OCI-LY7 (cell line): ENCODE measurements around the gene SLC4A3. TPM values are rescaled to one million over a fixed set of nuclear protein-coding genes. Genes with fewer than 3 reads are reported as not detected.

Experiments
- BruUV-seq: library from RNA; stranded (reverse); fragments of 400-500 nt; replicated peaks from 2 replicates; lab custom pipeline; 2021; lab: Mats Ljungman, UMichigan
- CTCF ChIA-PET: fragments of 300-600 bp; sonication (Branson Sonifier 250); formaldehyde crosslinking; loops from one replicate; lab custom pipeline; 2022; ENCODE audit warnings: antibody characterized with exemption; ENCODE audit not compliant: unreplicated experiment; lab: Charles Lee
- POLR2A ChIA-PET: fragments of 300-600 bp; sonication (Branson Sonifier 250); formaldehyde crosslinking; loops from one replicate; lab custom pipeline; 2022; ENCODE audit warnings: antibody characterized with exemption; lab: Charles Lee
- DNase-seq: peaks from one replicate; pipeline ENCODE4 v3.0.0-alpha.2; 2015; ENCODE audit warnings: low spot score
- H2AFZ ChIP-seq: fragments of 200-600 bp; sonication (generic), shearing (Covaris generic); 2 replicates; pipeline ENCODE4 v1.6.1; 2014; ENCODE audit warnings: mild to moderate bottlenecking, antibody characterized with exemption, low read length, moderate library complexity
- H3K27ac ChIP-seq: fragments of 200-600 bp; sonication (generic); 2 replicates; pipeline ENCODE4 v1.5.1; 2014; ENCODE audit warnings: mixed run types, low read depth, mild to moderate bottlenecking, moderate library complexity, low read length, inconsistent platforms; ENCODE audit not compliant: poor library complexity, severe bottlenecking
- H3K36me3 ChIP-seq: fragments of 200-600 bp; sonication (generic); 2 replicates; pipeline ENCODE4 v1.6.1; 2014; ENCODE audit warnings: mild to moderate bottlenecking, antibody characterized with exemption, low read length, moderate library complexity, mixed read lengths; ENCODE audit not compliant: insufficient read depth
- H3K4me1 ChIP-seq: fragments of 200-600 bp; sonication (generic); 2 replicates; pipeline ENCODE4 v1.5.1; 2014; ENCODE audit warnings: mild to moderate bottlenecking, low read length; ENCODE audit not compliant: insufficient read depth, poor library complexity, severe bottlenecking
- H3K4me2 ChIP-seq: fragments of 200-600 bp; sonication (generic); 2 replicates; pipeline ENCODE4 v1.6.1; 2014; ENCODE audit warnings: mild to moderate bottlenecking, low read length
- H3K4me3 ChIP-seq: fragments of 200-600 bp; sonication (generic); 2 replicates; pipeline ENCODE4 v1.5.1; 2014; ENCODE audit warnings: mild to moderate bottlenecking, low read depth, low read length; ENCODE audit not compliant: poor library complexity, severe bottlenecking
- H3K79me2 ChIP-seq: fragments of 200-600 bp; sonication (generic); 2 replicates; pipeline ENCODE4 v1.6.1; 2016; ENCODE audit warnings: low read depth, mild to moderate bottlenecking, low read length, moderate library complexity, mixed read lengths; ENCODE audit not compliant: insufficient read depth
- H3K9me2 ChIP-seq: fragments of 200-600 bp; sonication (generic); 2 replicates; pipeline ENCODE4 v1.6.1; 2016; ENCODE audit warnings: mild to moderate bottlenecking, low read length, mixed read lengths; ENCODE audit not compliant: insufficient read depth
- H3K9me3 ChIP-seq: fragments of 200-600 bp; sonication (generic); 2 replicates; pipeline ENCODE4 v1.6.1; 2014; ENCODE audit warnings: mild to moderate bottlenecking, mixed run types, low read length, mixed read lengths
- H4K20me1 ChIP-seq: fragments of 200-600 bp; sonication (generic); 2 replicates; pipeline ENCODE4 v1.6.1; 2014; ENCODE audit warnings: mild to moderate bottlenecking, antibody characterized with exemption, low read length, moderate library complexity, mixed read lengths; ENCODE audit not compliant: insufficient read depth
- EZH2phosphoT487 ChIP-seq: fragments of 200-600 bp; sonication (generic); IDR thresholded peaks from 2 replicates; pipeline ENCODE4 v1.6.1; 2018; ENCODE audit warnings: low read depth, borderline replicate concordance, mild to moderate bottlenecking, mixed run types, antibody characterized with exemption, low read length, moderate library complexity, mixed read lengths
- intact Hi-C: fragments of 100-400 bp; cut with micrococcal nuclease; formaldehyde crosslinking; loops from one replicate; pipeline ENCODE4 v1.10.0; 2022; ENCODE audit not compliant: unreplicated experiment
- total RNA-seq, 2 experiments: library from RNA; depleted of rRNA in 1 of 2; stranded (reverse); fragments of >200 nt in 1 of 2; shearing (Covaris generic) in 1 of 2; gene quantifications; 2 replicates each; pipeline ENCODE4 v1.2.3, GENCODE V29; 2014 to 2022
- TF ChIP-seq, protein P1 (sequence below): fragments of 200-600 bp; sonication (generic); conservative IDR thresholded peaks from 2 replicates; pipeline ENCODE4 v1.5.1; 2014; ENCODE audit warnings: mild to moderate bottlenecking, antibody characterized with exemption, low read length, moderate library complexity, mixed read lengths

The SLC4A3 gene
- total RNA-seq, 2 experiments from 2014 or later: not detected

DNA sequence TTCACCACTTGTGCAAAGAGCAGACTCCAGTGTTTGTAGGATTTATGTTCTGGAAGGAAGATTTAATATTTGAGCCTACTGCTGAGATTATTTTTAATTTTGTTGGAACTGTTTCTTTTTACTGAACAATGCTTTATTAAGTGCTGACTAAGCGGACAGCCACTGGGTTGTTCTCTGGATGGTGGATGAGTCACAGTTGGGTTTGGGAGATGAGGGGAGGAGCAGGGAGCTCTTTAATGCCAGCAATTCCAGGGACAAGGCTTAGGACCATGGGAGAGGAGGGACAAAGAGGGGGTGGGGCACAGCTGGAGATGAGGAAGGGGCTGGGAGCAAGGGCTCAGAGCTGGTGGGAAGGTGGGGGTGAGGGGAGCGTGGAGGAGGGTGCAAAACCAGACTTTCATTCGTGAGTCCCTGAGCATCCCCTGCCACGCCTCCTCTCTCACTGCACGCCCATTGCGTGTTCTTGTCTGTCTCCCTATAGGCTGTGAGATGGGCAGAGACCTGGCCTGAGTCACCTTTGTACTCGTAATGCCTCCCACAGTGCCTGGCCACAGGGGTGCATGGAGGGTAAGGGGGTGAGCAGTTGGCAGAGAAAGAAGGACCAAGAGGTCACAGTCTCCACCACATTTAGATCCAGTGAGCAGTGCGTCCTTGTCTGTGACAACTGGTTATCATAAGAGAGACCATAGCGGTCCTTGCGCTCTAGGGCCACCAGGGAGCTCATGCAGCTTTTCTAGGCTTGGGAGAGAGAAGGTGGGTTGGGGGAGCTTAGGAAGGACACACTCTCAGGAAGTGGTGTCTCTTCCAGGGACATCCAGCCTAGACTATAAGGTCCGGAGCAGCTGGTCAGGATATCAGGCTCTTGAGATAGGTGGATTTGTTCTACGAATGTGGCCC, 18.4 kb downstream of the SLC4A3 start:
- Histone ChIP-seq H3K4me3 (no peak overlapping the region), H3K27ac (no peak overlapping the region), H3K9me2 (no peaks in the 10 kb centered on the region), H3K4me2 (no peak overlapping the region), H3K36me3 (no peaks in the 10 kb centered on the region), H3K9me3 (no peaks in the 10 kb centered on the region), H2AFZ (no peak overlapping the region), H3K4me1 (peaks cover 6% of the 10 kb centered on the region), H3K79me2 (no peaks in the 10 kb centered on the region), H4K20me1 (no peaks in the 10 kb centered on the region)
- no peak for TF ChIP-seq EZH2phosphoT487
- TF ChIP-seq, protein P1, sequence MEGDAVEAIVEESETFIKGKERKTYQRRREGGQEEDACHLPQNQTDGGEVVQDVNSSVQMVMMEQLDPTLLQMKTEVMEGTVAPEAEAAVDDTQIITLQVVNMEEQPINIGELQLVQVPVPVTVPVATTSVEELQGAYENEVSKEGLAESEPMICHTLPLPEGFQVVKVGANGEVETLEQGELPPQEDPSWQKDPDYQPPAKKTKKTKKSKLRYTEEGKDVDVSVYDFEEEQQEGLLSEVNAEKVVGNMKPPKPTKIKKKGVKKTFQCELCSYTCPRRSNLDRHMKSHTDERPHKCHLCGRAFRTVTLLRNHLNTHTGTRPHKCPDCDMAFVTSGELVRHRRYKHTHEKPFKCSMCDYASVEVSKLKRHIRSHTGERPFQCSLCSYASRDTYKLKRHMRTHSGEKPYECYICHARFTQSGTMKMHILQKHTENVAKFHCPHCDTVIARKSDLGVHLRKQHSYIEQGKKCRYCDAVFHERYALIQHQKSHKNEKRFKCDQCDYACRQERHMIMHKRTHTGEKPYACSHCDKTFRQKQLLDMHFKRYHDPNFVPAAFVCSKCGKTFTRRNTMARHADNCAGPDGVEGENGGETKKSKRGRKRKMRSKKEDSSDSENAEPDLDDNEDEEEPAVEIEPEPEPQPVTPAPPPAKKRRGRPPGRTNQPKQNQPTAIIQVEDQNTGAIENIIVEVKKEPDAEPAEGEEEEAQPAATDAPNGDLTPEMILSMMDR: no peak
- DNase-seq: no peak
- CTCF ChIA-PET: no interaction called here
- POLR2A ChIA-PET: interaction anchor here (0.6 to 0.7 kb wide), 2 partner anchors 13 to 28 kb away, joined by 3 to 5 read pairs; no protein-coding TSS in a partner anchor
- no TSS peak for BruUV-seq
- intact Hi-C loops: no loop called here

DNA sequence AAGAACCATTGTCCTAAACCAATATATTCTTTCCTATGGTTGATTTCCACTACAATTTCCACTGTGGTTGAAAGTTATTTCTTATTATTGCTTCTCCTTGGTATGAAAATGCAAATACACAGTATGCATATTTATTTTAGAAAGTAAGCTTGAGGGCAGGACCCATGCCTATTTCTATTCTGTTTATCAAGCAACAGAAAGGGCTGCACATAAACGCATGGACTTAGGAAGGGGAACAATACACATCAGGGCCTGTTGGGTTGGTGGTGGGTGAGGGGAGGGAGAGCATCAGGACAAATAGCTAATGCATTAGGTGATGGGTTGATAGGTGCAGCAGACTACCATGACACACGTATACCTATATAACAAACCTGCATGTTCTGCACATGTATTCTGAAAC, 20.7 kb downstream of the SLC4A3 start:
- intact Hi-C loops: no loop called here
- H3K4me1 ChIP-seq: no peaks in the 10 kb centered on the region
- H3K4me3 ChIP-seq: no peak overlapping the region
- no TSS peak for BruUV-seq
- H2AFZ ChIP-seq: no peak overlapping the region
- H3K9me2 ChIP-seq: no peaks in the 10 kb centered on the region
- H3K4me2 ChIP-seq: no peak overlapping the region
- DNase-seq: no peak
- no peaks in the 10 kb centered on the region for H3K79me2 ChIP-seq
- H3K36me3 ChIP-seq: no peaks in the 10 kb centered on the region
- H4K20me1 ChIP-seq: no peaks in the 10 kb centered on the region
- POLR2A ChIA-PET: interaction anchor here (0.5 kb wide), 1 partner anchor 77 kb away, joined by 3 read pairs; no protein-coding TSS in a partner anchor
- H3K9me3 ChIP-seq: no peaks in the 10 kb centered on the region
- no peak overlapping the region for H3K27ac ChIP-seq
- TF ChIP-seq, protein P1: no peak
- no peak for TF ChIP-seq EZH2phosphoT487
- CTCF ChIA-PET: no interaction called here

DNA sequence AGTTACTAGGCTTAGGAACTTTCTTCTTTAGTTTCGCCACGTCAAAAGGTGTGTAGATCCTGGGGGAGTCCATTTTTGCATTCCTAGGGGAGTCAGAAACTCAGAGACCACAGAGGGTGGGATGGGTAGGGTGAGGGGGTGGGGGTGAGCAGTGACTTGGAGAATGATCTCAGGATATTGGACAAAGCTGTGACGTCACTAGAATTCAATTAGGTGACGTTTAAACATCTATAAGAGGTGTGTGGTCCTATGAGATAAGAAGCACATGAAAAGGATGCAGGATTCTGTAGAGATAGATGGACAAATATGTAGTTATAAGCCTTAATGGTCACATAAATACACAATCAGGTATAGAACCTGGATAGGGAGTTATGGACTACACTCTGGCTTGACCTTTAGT, 21.5 kb downstream of the SLC4A3 start:
- Histone ChIP-seq H3K9me3 (no peaks in the 10 kb centered on the region), H3K36me3 (no peaks in the 10 kb centered on the region), H3K4me1 (no peaks in the 10 kb centered on the region), H3K79me2 (no peaks in the 10 kb centered on the region), H4K20me1 (no peaks in the 10 kb centered on the region), H3K4me2 (no peak overlapping the region), H3K9me2 (no peaks in the 10 kb centered on the region), H3K27ac (no peak overlapping the region), H3K4me3 (no peak overlapping the region), H2AFZ (no peak overlapping the region)
- no TSS peak for BruUV-seq
- no peak for TF ChIP-seq EZH2phosphoT487
- TF ChIP-seq, protein P1: no peak
- POLR2A ChIA-PET: interaction anchor here (0.6 to 0.9 kb wide), 2 partner anchors 52 to 1733 kb away, joined by 3 to 10 read pairs; partner anchors contain the start of gene STK11IP
- CTCF ChIA-PET: no interaction called here
- DNase-seq: no peak
- intact Hi-C loops: no loop called here
